ENCODE results near the gene COX19. TPM values are rescaled to one million over a fixed set of nuclear protein-coding genes. Genes with fewer than 3 reads are reported as not detected.

The COX19 gene
- polyA plus RNA-seq, 1 of the 3 experiments (the other 2 are of a cell fraction) = 7.6 TPM

GRCh38 chr7:995571-995970, 20.2 kb upstream of the COX19 start (continued):
- no peak for TF ChIP-seq MXI1 (IDR thresholded peaks at IDR 0.05; ENCODE audit: low read depth, low read length)
- no peak for TF ChIP-seq SMC3 (IDR thresholded peaks at IDR 0.05; ENCODE audit: low read depth, low read length)
- no peak for TF ChIP-seq CHD2 (IDR thresholded peaks at IDR 0.05; ENCODE audit: low read length, partially characterized antibody)

GRCh38 chr7:994592-995308, 19.4 kb upstream of the COX19 start:
- H3K9me2 ChIP-seq = no peaks in the 10 kb centered on the region
- no peak for DNase-seq
- POLR2A ChIA-PET = no interaction called here
- TF ChIP-seq YY1 (IDR thresholded peaks at IDR 0.05; ENCODE audit: low read depth) (no peak), MXI1 (IDR thresholded peaks at IDR 0.05; ENCODE audit: low read depth, low read length) (no peak), PBX3 (IDR thresholded peaks at IDR 0.05) (no peak), JUND (IDR thresholded peaks at IDR 0.05) (no peak), NRF1 (IDR thresholded peaks at IDR 0.05; ENCODE audit: low read depth, low read length) (no peak), TCF12 (IDR thresholded peaks at IDR 0.05) (no peak), GATA2 (CRISPR knock-in tag; IDR thresholded peaks at IDR 0.05) (no peak), IRF3 (IDR thresholded peaks at IDR 0.05; ENCODE audit: low read depth, low read length) (no peak), RXRA (IDR thresholded peaks at IDR 0.05; ENCODE audit: borderline replicate concordance, low read depth) (no peak), FOXM1 (IDR thresholded peaks at IDR 0.05; ENCODE audit: low read depth) (no peak), FOSL2 (IDR thresholded peaks at IDR 0.05; ENCODE audit: borderline replicate concordance, low read depth) (no peak), GABPA (IDR thresholded peaks at IDR 0.05; ENCODE audit: low read depth) (no peak), SIN3A (IDR thresholded peaks at IDR 0.05; ENCODE audit: borderline replicate concordance, low read depth, low read length) (no peak), ZBTB33 (IDR thresholded peaks at IDR 0.05; ENCODE audit: borderline replicate concordance, low read depth) (no peak), TEAD4 (IDR thresholded peaks at IDR 0.05; ENCODE audit: borderline replicate concordance, insufficient read depth) (no peak), TAF1 (IDR thresholded peaks at IDR 0.05; ENCODE audit: borderline replicate concordance, low read depth, low read length) (no peak), SMC3 (IDR thresholded peaks at IDR 0.05; ENCODE audit: low read depth, low read length) (no peak), USF1 (IDR thresholded peaks at IDR 0.05; ENCODE audit: borderline replicate concordance, low read depth) (no peak), NFIC (IDR thresholded peaks at IDR 0.05; ENCODE audit: borderline replicate concordance) (no peak), MEF2A (IDR thresholded peaks at IDR 0.05; ENCODE audit: borderline replicate concordance, low read depth) (no peak)
- WGBS (ENCODE audit: low lambda C conversion rate) = 91% methylated on average over 27 of the region's 28 CpGs
- no peak overlapping the region for H3K4me3 ChIP-seq (ENCODE audit: low read depth in 2 of 2, low read length in 1 of 2)
- no peaks in the 10 kb centered on the region for H3K9me3 ChIP-seq
- H3K27me3 ChIP-seq (ENCODE audit: insufficient read depth) = no peaks in the 10 kb centered on the region
- H3K27ac ChIP-seq (ENCODE audit: low read depth in 2 of 2, low read length in 1 of 2) = no peak overlapping the region
- peaks cover 4% of the 10 kb centered on the region; the same call in 1 of the 2 replicates for H4K20me1 ChIP-seq (ENCODE audit: insufficient read depth)
- H2AFZ ChIP-seq (ENCODE audit: low read depth) = no peak overlapping the region
- H3K36me3 ChIP-seq (replicated peaks in 1 of 2; ENCODE audit: control insufficient read depth in 1 of 2, insufficient read depth in 2 of 2, low read length in 1 of 2) = peaks cover 4 to 37% of the 10 kb centered on the region in 2 experiments
- no peaks in the 10 kb centered on the region for H3K79me2 ChIP-seq (ENCODE audit: insufficient read depth)
- no peak overlapping the region for H3K9ac ChIP-seq
- no peak overlapping the region for H3K4me2 ChIP-seq
- CTCF ChIA-PET = interaction anchor here (1.0 to 11.2 kb wide), 22 partner anchors 9 to 192 kb away, joined by 3 to 756 read pairs (median 50); partner anchors contain the start of genes COX19, CYP2W1, GPER1 and GPR146
- peaks cover 3 to 7% of the 10 kb centered on the region in 2 experiments; a peak in 2 of 4 replicates for H3K4me1 ChIP-seq (ENCODE audit: control insufficient read depth in 1 of 2, insufficient read depth in 2 of 2, low read depth in 1 of 2, low read length in 1 of 2)
- H3F3A ChIP-seq (replicated peaks; ENCODE audit: insufficient read depth) = peaks cover 10% of the 10 kb centered on the region
